Sciatic nerve (tissue), 2 donors: ENCODE results near the gene AUNIP. TPM values are rescaled to one million over a fixed set of nuclear protein-coding genes. Genes with fewer than 3 reads are reported as not detected.
A peak's percentile ranks its signal among the peaks of the same experiment; 100 is the strongest.

Source experiments
- ATAC-seq: fragments of 200-7000 bp; cut with Tn5 transposase; one replicate; pipeline ENCODE4 v1.9.1; 2020; ENCODE audit warnings: mild to moderate bottlenecking, moderate library complexity
- DNase-seq: peaks from one replicate; pipeline ENCODE4 v3.0.0-alpha.2; 2020; ENCODE audit warnings: low spot score
- intact Hi-C: fragments of 100-400 bp; cut with DNase I; formaldehyde crosslinking; loops from one replicate; pipeline ENCODE4 v1.14.2; 2022
- total RNA-seq: library from RNA; stranded (reverse); fragmentation: NEBNext Ultra II Directional; extraction: Animal tissue kit (Norgen Biotek cat#: 25700); gene quantifications from one replicate; pipeline ENCODE4 v1.2.1, GENCODE V29; 2021
- donor health status: DM: no; HTN: no; CAD: no.
- donor health status: DM: no; HTN: no; CAD: no.

AUNIP gene
- total RNA-seq, 1 donor from 2014 or later: not detected

DNA sequence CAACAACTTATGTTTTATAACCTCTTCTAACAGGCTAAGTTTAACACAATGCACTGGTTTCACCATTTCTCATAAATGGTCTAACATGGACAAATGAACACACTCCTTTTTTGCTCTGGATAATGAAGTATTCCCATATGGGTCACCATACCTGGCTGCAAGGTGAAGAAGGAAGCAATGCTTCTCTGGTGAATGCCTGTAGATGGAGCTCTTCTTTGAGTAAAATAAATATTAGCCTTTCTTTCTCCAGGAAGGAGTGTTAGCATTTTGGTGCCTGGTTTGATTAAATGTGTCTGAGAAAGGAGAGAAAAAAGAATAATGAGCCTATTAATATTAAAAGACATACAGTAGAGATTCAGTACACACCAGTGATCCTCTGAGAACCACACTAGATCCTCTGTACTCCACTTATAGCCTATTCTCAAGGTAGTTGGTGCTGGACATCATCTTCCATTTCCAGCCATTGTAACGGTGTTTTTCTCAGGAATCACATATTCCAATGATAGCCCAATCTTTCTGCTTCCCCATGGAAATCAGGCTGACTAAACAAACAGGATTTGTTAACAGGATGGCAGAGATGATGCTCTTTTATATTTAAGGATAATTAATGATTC, 21.9 kb downstream of the AUNIP start:
- intact Hi-C loops: no loop called here
- ATAC-seq (no peak), DNase-seq (no peak)

DNA sequence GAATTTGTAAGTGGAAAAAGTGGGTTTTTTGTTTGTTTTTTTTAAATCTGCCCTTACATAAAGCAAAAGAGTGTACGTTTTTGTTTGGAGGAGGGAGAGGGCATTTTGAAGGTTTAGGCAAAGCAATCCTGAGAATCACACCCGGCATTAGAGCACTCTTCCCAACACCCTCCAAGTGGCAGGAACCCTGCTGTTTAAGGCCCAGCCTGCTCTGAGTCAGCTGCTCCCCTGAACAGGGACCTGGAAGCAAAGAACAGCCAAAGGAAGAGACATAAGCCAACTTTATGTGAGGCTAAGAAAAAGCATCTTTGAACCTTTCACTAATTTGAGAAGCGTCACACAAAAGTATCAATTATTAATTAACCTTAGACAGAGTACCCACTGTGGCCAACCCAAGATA, 22.6 kb downstream of the AUNIP start:
- DNase-seq: no peak
- ATAC-seq: no peak
- intact Hi-C loops: no loop called here

DNA sequence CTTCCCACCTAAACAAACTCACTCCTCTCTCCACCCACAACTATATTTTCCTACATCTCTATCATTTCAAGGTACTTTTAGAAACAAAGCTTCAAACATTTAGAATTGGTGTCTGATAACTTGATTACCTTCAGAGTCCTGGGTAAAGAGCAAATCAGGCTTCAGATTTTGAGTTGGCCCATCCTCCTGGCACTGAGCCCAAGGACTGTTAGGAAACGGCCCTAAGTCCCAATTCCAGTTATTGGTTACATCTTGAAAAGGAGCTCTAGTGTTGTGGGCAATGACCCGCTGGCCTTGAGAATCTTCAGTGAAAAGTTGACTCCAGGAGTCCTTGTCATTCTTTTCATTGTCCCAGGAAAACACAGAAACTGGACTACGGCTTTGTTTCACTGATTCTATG, 24.4 kb downstream of the AUNIP start:
- no peak for DNase-seq
- ATAC-seq: peak; percentile 36
- intact Hi-C loops: no loop called here

DNA sequence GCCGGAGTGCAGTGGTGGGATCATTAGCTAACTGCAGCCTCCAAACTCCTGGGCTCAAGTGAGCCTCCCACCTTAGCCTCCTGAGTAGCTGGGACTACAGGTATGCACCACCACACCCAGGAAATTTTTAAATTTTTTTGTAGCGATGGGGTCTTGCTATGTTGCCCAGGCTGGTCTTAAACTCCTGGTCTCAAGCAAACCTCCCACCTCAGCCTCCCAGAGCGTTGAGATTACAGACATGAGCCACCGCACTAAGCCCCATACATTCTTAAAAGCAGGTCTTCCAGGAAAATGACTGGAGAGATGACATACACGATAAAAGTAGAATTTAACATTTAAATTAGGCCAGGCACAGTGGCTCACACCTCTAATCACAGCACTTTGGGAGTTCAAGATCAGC, 26.1 kb downstream of the AUNIP start:
- intact Hi-C loops: no loop called here
- no peak for DNase-seq
- ATAC-seq: no peak

DNA sequence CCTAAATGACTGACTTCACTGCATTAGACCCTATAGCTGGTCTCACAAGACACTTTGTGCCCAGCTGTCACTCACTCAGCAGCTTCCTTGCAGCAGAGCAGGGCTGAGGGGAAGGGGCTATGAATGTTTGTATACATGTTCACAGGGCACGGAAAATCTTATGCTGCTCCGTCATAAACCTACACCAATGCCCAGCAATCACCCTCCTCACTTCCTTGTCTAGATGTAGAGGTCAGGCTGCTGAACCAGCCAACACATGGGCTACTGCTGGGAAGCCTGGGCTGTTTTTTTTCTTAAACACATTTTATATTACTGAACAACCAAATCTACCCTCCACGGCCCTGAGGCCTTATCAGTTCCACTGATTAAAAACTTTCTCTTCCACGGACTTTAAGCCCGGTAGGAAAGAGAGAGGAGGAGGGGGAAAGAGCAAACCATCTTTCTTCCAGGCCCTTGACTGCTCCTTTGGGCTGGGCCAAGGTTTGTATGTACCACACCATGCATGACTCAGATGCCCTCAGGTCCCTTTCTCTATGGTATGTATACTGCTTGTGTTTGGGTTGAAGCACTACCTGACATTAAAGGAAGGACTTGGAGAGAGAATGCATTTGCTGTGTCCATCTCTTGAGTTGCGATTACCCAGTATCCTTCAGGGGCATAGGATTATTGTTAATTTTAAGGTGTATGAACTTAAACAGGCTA, 26.8 kb downstream of the AUNIP start:
- ATAC-seq (no peak), DNase-seq (no peak)
- intact Hi-C loops: no loop called here

DNA sequence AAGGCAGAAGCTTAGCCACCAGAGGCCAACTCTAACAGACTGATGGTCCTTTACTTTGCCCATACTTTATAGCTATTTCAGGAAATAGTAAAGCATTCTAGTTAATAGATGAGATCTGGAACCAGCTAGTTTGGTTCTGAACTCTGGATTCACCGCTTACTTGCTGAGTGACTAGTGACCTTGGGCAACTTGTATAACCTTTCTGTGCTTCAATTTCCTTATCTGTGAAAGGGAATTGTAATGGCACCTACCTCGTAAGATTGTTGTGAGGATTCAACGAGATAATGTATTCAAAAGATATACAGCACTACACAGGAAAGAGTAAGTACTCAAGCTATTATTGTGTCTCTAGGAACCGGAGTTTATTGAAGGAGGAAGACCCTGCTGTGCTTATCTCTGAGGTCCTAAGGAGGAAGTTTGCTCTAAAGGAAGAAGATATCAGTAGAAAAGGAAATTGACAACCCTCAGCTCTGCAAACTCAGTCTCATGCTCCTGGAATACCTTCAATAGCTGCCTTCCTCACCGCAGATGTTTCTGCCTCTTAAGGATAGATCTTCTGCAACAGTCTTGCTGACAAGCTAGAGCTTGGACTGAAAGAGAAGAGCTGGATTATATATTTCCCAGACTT, 27.6 kb downstream of the AUNIP start:
- ATAC-seq (no peak), DNase-seq (no peak)
- intact Hi-C loops: no loop called here

DNA sequence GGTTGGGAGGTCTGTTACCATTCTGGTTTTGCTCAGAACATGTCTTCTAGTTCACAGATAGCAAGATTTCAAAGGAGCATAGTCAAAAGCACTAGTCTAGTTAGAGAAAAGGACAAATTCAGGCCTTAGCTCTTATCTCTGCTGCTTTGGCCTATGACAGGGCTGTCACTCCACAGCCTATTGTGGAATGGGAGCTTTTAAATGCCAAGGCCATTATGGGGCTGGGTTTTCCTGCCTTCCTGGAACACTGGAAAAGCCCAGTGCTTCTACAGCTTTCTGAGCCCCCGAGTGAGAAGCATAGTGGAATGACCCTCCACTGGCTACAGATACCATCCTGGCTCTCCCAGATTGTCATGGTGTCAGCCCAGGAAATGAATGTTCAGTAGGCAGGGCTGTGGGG, 30.2 kb downstream of the AUNIP start:
- ATAC-seq (no peak), DNase-seq (no peak)
- intact Hi-C loops: no loop called here

DNA sequence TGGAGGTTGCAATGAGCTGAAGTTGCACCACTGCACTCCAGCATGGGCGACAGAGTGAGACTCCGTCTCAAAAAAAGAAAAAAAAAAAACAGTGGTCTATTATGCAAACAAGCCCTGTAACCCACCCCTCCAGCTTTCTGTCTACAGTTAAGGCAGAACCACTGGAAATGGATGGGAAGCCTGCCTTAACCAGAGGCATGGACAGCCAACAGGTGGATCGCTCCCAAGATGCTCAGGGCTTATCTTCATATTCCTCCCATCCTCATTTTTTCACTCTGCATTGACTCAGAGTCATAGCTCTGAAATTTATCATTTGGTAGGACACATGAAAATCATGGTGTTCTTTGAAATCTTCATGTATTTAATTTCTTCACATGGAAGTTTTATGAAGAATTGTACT, 30.8 kb downstream of the AUNIP start:
- DNase-seq (no peak), ATAC-seq (no peak)
- intact Hi-C loops: no loop called here

DNA sequence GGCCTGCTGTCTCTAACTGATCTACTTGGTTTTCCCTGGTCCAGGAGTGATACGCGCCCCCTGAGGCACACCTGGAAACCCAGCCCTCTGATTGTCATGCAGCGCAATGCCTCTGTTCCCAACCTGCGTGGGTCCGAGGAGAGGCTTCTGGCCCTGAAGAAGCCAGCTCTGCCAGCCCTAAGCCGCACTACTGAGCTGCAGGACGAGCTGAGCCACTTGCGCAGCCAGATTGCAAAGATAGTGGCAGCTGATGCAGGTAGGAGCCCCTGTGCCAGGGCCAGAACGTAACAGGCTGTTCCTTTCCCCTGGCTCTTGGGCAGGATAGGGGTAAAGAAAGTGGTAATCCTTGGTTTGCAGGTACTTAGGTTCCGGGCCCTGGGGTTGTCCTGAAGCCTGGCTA, 32.7 kb downstream of the AUNIP start:
- intact Hi-C loops: no loop called here
- ATAC-seq: no peak
- no peak for DNase-seq

DNA sequence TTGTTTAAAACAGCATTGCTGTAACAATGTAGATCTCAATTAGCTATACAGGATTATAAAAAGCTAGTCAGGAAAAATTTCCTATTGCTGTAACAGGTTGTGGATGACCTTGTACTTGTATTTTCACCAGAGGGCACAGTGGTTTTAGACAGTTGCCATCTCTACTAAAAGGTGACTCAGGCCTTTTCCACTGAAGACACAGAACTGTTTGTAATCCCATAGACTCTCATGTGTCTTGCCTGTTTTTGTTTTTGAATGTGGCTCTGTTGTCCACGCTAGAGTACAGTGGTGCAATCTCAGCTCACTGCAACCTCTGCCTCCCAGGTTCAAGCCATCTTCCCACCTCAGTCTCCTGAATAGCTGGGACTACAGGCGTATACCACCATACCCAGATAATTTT, 33.7 kb downstream of the AUNIP start:
- DNase-seq (no peak), ATAC-seq (no peak)
- intact Hi-C loops: no loop called here

DNA sequence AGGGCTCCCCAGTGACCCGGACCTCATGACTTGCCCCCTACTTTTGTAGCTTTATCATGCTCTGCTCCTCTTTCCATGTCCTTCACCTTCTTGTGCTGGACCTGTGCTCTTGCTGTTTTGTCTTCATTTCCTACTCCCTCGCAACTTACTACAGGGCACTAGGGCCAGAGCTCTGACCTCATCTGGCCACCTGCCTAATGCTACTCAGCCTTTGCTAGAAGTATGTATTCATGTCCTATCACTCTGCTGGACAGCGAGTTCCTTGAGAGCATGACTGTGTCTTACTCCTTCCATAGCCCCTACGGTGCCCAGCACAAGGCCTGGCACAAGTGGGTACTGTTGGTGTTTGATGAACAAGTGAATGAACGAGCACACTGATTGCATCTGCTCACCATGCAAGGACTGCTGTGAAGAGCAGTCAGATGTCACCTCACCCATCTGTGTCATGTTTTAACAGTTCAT, 37.6 kb downstream of the AUNIP start:
- intact Hi-C loops: no loop called here
- ATAC-seq: no peak
- no peak for DNase-seq

DNA sequence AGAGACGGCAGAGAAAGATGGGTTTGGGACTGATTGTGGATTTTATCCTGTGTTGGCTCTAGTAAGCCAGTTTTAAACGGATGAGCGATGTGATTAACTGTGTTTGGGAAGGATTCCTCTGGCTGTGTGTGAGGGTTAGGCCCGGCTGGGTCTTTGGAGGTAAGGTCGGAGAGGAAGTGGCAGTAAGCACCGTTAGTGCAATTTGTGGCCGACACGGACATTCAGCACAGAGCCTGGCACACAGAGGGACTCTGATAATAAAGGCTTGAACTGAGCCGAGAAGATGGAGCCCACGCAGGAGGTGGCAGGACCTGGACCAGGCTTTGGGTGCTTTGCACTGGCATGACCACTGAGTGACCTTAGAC, 38.2 kb downstream of the AUNIP start:
- ATAC-seq: no peak
- no peak for DNase-seq
- intact Hi-C loops: no loop called here

DNA sequence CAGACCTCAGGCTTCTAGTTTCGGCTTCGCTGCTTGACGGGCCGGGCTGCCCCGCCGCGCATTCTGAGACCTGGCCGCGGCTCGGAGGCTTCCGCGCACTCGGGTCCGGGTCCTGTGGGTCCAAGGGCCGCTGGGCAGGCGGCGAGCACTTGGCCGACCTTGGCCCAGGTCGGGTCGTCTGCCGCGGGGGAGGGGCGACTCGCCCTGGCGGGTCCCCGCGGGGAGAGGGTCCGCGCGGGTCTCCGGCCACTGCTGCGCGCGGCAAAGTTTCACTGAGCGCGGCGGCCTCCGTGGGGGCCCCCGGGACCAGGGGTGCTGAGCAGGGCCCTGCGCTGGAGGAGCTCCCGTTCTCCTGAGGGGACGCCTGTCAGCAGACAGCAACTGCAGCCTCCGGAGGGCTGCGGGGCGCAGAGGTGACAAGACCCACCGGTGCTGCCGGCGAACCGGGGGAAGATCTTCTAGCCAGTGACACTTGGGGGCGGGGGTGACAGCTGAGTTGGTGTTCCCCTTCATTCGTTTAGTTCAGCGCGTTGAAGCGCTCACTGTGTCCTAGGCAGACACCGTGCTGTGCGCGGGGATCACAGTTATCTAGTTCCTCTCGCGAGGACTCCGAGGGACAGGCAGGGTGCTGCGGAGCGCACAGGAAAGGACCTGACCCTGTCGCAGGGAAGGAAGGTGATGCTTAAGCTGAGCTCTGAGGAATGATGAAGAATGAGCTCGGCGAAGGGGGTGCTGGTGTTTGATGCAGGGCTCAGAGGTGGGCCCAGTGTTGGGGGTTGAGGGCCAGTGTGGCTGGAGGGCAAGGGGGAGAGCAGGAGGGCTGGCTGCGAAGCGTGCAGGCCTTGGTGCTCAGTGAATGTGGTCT, 38.8 kb downstream of the AUNIP start:
- peak; percentile 42 for ATAC-seq
- intact Hi-C loops: no loop called here
- DNase-seq: peak; percentile 65

DNA sequence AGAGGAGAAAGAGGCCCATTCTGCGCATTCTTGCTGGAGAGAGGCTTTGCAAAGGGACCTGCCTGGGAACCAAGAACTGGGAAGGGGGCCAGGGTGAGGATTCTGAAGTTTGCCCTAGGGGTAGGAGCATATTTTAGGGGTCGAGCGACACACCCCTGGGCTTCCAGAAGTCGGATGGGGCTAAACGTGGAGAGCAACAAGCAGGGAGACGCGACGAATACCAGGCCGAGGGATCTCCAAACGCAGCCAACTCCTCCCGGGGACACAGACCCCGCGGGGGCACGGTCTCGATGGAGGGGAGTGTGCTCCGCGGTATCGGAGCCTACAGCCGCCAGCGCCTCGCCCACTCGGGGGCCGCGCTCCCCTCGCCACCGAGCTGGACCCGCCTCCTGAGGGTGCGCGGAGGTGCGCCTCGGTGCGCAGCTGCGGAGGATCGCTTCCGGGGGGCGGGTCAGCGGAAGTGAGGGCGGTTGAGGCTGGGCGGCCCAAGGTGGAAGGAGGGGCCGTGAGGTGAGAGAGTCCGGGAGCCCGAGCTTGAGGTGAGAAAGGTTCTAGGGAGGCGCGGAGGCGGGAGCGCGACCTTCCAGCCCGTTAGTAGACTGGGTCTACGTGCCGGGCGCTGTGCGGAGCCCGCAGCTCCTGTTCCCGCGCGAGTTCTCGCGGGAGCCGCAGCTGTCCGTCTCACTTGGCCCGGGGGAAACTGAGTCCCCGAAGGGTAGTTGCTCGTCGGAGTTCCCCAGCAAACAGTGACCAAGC, 39.6 kb downstream of the AUNIP start, which contains the start of gene MTFR1L:
Gene MTFR1L, plus strand, starts transcription at position 464 of the 756 bp plus-strand sequence. CDS start 3,151 bp downstream, outside the sequence.
- ATAC-seq (peak; percentile 95), DNase-seq (peak; percentile 94)
- intact Hi-C loops: no loop called here

DNA sequence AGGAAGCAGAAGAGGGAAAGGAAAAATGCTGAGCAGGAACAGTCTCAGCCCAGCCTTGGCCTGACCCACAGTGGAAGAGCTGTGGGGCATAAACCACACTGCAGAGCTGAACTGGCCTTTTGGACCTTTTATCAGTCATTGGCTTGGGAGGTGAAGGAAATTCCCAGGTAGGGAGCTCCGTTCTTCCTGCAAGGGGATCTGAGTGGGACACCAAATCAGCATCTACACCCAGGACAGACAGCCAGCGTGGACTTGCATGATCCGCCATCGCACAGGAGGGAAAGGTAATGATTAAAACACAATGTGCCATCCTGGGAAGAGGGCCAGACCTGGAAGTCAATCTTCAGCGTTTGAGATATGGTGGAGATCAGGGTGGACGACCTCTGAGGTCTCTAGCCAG, 40.7 kb downstream of the AUNIP start:
- DNase-seq (no peak), ATAC-seq (no peak)

DNA sequence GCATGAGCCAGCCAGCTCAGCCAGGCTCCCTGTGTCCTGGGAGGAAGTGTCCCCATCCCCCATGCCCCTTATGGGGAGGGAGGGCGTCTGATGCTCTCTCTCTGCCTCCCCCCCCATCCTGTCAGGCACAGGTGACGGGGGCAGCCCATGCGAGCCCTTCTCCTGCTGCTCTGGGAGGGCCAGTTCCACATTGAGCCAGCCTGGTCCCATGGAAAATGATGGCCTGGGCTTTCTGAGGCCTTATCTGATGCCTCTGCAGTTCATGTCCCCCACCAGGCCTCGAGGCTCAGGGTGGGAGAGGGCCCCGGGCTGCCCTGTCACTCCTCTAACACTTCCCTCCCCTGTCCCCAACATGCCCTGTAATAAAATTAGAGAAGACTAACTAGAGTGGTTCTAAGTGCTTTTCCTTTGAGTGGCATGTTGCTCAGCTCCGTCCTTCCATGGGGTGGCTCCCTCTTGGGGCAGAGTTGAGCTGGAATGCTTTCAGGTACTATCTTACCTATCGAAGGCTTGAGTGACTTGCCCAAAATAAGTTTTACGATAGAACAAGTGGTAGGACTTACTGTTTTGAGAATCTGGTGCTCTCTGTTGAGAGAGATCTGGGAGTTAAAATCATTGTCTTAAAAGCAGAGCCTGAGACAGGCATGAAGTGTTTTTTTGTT, 41.3 kb downstream of the AUNIP start:
- DNase-seq (no peak), ATAC-seq (no peak)
- intact Hi-C loops: no loop called here

More for the DNA sequence above, 40.7 kb downstream of the AUNIP start:
- intact Hi-C loops: no loop called here

DNA sequence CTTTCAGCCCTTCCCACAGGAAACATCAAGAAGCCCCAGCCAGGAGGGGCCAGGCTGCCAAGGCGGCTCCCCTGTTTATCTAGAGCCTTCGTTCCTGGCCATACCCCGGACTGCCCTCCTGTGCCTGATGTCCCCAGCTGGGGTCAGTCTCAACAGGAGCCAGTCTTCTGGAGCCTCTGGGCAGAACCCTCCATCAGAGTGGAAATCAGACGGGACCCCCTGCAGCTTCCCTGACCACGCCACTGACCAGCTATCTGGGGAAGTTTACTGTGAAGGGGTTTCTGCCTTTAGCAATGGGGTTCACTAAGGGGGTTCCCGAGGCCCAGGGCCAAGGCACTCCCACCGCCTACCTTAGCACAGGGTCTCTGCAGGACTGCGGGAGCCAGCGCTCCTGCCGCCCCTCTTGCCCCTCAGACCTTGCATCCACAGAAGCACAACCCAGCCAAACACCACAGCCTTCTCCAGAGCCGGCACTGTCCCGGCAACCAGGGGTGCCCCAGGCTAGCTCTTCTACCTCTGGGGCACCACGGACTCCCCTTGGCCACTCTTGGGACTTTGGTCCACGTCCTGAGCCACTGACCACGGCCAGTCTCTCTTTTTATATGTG, 43.0 kb downstream of the AUNIP start:
- DNase-seq (no peak), ATAC-seq (no peak)

More for the DNA sequence above, 43.0 kb downstream of the AUNIP start:
- intact Hi-C loops: no loop called here
